ENCODE results near the gene TNS1. TPM values are rescaled to one million over a fixed set of nuclear protein-coding genes. Genes with fewer than 3 reads are reported as not detected.

The TNS1 gene
- total RNA-seq, 2 donors from 2014 or later = 0.27 to 5.1 TPM

DNA sequence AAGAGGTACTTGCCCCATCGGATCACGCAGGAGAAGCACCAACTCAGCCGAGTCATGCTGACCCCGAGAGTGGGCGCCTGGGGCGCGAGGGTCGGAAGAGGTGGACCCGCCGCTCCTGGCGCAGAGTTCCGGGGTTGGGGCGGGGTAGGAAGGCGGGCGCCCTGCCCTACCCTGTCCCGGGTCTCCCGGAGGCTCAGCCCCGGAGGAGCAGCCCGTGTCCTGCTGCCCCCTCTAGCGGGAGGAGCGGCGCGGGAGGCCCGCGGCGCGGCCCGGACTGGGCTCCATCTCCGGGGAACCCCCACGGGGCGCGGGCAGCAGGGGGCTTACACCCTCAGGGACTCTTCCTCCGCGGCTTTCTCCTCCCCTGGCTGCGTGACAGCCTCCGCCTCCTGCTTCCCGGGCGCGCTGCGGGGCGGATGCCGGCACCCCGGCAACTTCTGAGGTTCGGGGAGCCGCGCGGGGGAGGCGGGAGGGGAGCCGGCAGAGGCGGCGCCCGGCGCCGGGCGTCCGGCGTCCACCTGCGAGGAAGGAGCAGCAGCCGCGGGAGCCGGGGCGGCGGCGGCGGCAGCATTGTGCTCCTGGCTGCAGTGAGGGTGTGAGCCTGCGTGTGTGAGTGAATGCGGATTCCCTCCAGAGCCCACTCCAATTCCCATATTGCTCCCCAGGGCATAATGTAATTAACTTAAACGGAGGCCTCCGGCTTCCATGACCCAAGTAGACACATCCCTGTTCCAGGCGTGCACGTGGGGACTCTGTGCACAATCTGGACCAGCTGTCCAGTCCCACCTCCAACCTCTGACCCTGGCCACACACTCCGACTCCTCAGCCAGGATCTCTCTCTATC, 7.6 kb upstream of the TNS1 start:
- Mint-ChIP-seq H3K27ac (no peak overlapping the region), H3K36me3 (no peaks in the 10 kb centered on the region), H3K9me3 (no peaks in the 10 kb centered on the region)
- ATAC-seq (peak; percentile 75 to 85), DNase-seq (ENCODE audit: low spot score in 2 of 2) (peak in 1 of 2 donors; percentile 54)

DNA sequence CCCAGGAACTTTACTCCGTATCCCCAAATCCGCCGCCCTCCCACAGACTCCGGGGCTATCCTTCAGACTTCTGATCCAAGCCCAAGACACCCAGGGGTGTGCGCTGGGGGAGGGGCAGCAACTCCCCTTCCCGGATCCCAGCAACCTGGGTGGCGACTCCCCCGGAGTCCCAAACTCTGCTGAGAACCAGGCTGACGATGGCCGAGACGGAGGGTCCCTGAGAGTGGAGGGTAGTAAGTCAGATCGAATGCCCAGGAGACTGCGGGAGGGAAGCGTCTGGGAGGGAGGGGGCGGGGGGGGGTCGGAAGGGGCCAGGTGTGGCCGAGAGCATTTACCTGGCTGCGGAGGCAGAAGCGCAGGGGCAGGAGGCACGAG, 7.0 kb upstream of the TNS1 start:
- ATAC-seq (no peak), DNase-seq (ENCODE audit: low spot score in 2 of 2) (no peak)
- no peaks in the 10 kb centered on the region for H3K9me3 Mint-ChIP-seq
- H3K36me3 Mint-ChIP-seq = no peaks in the 10 kb centered on the region
- no peak overlapping the region for H3K27ac Mint-ChIP-seq

DNA sequence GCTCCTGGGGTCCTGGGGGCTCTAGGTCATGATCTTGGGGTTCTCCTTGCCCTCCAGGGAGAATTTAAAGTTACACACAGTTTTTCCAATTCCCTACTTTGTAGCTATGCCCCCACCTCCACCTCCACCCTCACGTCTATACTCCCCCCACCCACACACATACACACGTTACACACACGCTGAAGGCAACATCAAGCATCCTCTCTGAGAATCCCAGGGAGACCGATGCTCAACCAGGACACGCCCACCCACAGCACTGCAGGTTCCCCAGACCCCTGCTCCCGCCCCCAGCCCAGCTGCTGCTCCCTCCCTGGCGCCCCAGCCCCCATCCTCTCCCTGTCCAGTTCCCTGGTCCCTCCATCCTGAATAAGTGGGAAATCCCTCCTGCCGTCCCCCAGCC, 6.4 kb upstream of the TNS1 start:
- Mint-ChIP-seq H3K9me3 (no peaks in the 10 kb centered on the region), H3K36me3 (no peaks in the 10 kb centered on the region), H3K27ac (no peak overlapping the region)
- ATAC-seq (no peak), DNase-seq (ENCODE audit: low spot score in 2 of 2) (no peak)

DNA sequence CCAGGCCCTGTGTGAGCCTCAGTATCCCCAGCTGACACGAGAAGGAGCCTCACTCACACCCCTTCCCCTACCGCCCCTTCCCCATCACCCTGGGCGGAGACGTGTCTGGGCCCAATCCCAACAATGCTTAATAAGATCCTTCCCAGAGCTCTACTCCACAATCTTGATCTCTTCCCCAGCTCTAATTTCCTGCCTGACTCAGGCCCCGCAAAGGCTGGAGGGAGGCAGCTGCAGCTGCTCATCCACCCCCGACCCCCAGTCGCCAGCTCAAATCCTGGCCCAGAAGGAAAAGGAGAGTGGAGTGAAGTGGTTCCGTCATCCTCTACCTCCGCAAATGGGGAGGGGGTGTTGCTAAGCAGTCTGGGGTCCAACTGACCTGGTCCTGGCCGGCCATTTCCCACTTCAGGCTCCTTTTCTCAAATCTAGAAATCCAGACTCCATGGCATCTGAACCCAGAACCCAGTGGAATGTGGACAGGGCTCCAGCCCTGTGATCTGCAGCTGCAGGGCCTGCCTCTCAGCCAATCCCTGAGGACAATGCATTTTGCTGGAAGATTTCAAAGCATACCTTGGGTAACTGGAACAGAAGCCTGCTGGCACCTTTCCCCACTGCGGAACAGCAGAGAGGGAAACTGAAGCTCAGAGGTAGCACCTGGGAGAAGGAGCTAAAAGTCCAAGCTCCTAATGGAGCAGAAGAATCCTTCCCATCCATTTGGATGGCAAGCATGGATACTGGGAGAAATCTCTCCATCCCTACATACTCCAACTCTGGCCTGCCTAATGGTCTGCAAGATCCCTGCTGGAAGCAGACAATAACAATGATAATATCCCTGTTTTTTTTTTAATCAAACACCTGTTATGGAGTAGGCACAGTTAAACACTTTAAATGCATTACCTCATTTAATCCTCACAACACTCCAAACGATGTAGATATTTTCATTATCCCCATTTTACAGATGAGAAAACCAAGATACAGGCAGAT, 5.6 kb upstream of the TNS1 start:
- Mint-ChIP-seq H3K9me3 (no peaks in the 10 kb centered on the region), H3K36me3 (no peaks in the 10 kb centered on the region), H3K27ac (no peak overlapping the region)
- DNase-seq (ENCODE audit: low spot score in 2 of 2) (no peak), ATAC-seq (no peak)

DNA sequence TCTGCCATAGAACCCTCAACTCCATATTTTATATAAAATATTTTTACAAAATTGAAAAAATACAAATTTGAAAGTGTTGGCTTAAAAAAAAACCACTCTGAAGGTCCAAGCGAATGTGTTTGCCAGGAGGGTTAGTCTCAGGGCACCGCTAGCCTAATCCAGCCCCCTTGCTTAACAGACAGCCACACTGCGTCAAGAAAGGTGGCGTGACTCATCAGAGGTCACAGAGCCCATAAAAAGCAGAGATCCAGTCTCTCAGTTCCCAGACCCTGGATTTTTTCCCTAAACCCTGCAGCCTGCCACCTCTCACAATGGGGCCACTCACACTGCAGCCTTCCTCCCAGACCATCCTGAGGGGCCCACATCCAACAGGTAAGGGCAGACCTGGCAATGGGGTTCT, 3.9 kb upstream of the TNS1 start:
- no peak for ATAC-seq
- H3K9me3 Mint-ChIP-seq = no peaks in the 10 kb centered on the region
- H3K27ac Mint-ChIP-seq = peak overlapping the region in 1 of 2 donors; percentile 26
- DNase-seq (ENCODE audit: low spot score in 2 of 2) = no peak
- no peaks in the 10 kb centered on the region for H3K36me3 Mint-ChIP-seq

DNA sequence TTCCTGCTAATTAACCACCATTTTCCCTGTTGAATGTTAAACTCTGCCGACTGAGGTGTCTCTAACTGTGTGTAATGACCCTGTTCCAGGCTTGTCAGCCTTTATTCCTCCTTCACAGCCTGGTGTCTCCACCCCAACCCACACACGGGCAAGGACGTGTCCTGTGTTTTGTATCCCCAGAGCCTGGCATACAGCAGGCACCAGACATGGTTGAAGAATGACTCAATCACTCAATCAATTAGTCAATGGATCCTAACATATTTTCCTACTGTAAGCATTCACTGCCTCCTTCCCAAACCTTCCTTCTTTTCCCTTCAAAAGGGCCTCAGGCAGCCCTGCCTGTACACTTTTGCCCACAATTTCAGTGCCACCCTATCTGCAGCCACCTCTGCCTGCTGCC, 2.7 kb upstream of the TNS1 start:
- DNase-seq (ENCODE audit: low spot score in 2 of 2) (no peak), ATAC-seq (no peak)
- Mint-ChIP-seq H3K9me3 (no peaks in the 10 kb centered on the region), H3K27ac (peak overlapping the region in 1 of 2 donors; percentile 26), H3K36me3 (no peaks in the 10 kb centered on the region)

- no peaks in the 10 kb centered on the region for H3K9me3 Mint-ChIP-seq
- ATAC-seq (no peak), DNase-seq (ENCODE audit: low spot score in 2 of 2) (no peak)
- H3K36me3 Mint-ChIP-seq = no peaks in the 10 kb centered on the region
- H3K27ac Mint-ChIP-seq = no peak overlapping the region
Measured at GRCh38 chr2:218005028-218005427, 2.2 kb upstream of the TNS1 start.

DNA sequence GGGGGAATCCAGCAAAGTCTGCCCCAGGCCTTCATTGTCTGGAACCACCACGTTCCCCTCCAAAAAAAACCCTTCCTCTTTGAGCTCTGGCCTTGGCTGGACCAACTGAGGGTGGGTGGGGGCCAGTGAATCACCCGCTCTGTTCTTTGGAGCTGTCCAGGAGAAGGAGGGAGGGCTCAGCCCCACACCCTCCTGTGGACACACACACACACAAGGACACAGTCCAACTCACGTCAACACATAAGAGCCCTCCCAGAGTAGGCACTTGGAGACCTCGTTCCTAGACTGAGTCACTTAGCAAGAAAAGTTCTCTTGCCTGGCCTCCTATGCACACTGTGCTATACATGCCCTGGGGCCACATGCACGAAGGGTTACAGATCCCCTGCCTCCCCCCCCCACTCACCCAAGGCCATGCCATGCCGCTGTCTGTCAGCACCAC, 1.2 kb upstream of the TNS1 start:
- Mint-ChIP-seq H3K36me3 (no peaks in the 10 kb centered on the region), H3K9me3 (no peaks in the 10 kb centered on the region), H3K27ac (peak overlapping the region in 1 of 2 donors; percentile 4)
- no peak for DNase-seq (ENCODE audit: low spot score in 2 of 2)
- ATAC-seq = no peak

GRCh38 chr2:218003281-218003944, 618 bp upstream of the TNS1 start:
- ATAC-seq (no peak), DNase-seq (ENCODE audit: low spot score in 2 of 2) (no peak)
- no peaks in the 10 kb centered on the region for H3K9me3 Mint-ChIP-seq
- no peaks in the 10 kb centered on the region for H3K36me3 Mint-ChIP-seq
- H3K27ac Mint-ChIP-seq = no peak overlapping the region

- H3K27ac Mint-ChIP-seq = no peak overlapping the region
- H3K36me3 Mint-ChIP-seq = no peaks in the 10 kb centered on the region
- no peaks in the 10 kb centered on the region for H3K9me3 Mint-ChIP-seq
- no peak for DNase-seq (ENCODE audit: low spot score in 2 of 2)
- no peak for ATAC-seq
Measured at GRCh38 chr2:218002143-218002844, 501 bp downstream of the TNS1 start.

GRCh38 chr2:218001629-218002028, 1.2 kb downstream of the TNS1 start:
- no peak for DNase-seq (ENCODE audit: low spot score in 2 of 2)
- Mint-ChIP-seq H3K36me3 (no peaks in the 10 kb centered on the region), H3K27ac (no peak overlapping the region), H3K9me3 (no peaks in the 10 kb centered on the region)
- no peak for ATAC-seq

DNA sequence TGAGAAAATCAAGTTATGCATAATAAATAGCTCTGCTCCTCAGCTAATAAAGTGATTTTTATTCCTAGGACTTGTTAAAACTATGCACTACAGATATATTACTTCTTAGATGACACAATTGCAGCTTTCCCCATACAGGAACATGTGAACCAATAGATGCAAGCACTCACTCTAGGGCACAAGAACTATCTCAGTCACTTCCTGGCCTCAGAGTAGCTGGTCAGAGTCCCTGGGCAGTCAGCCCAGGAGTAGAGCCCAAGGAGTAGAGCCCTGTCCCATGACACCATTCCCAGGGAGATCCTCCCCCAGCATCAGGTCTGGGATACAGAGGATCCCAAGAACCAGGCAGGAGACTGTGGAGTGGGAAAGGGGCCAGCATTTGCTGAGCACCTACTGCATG, 2.7 kb downstream of the TNS1 start:
- Mint-ChIP-seq H3K36me3 (no peaks in the 10 kb centered on the region), H3K27ac (no peak overlapping the region), H3K9me3 (no peaks in the 10 kb centered on the region)
- DNase-seq (ENCODE audit: low spot score in 2 of 2) = no peak
- no peak for ATAC-seq

GRCh38 chr2:217999595-217999959, 3.2 kb downstream of the TNS1 start:
- ATAC-seq (no peak), DNase-seq (ENCODE audit: low spot score in 2 of 2) (no peak)
- H3K9me3 Mint-ChIP-seq = no peaks in the 10 kb centered on the region
- no peak overlapping the region for H3K27ac Mint-ChIP-seq
- no peaks in the 10 kb centered on the region for H3K36me3 Mint-ChIP-seq

- no peaks in the 10 kb centered on the region for H3K9me3 Mint-ChIP-seq
- no peaks in the 10 kb centered on the region for H3K36me3 Mint-ChIP-seq
- ATAC-seq (no peak), DNase-seq (ENCODE audit: low spot score in 2 of 2) (no peak)
- no peak overlapping the region for H3K27ac Mint-ChIP-seq
Measured at GRCh38 chr2:217998926-217999594, 3.7 kb downstream of the TNS1 start.

- DNase-seq (ENCODE audit: low spot score in 2 of 2) (no peak), ATAC-seq (no peak)
- H3K9me3 Mint-ChIP-seq = no peaks in the 10 kb centered on the region
- no peaks in the 10 kb centered on the region for H3K36me3 Mint-ChIP-seq
- no peak overlapping the region for H3K27ac Mint-ChIP-seq
Measured at GRCh38 chr2:217997510-217997909, 5.3 kb downstream of the TNS1 start.

GRCh38 chr2:217996361-217996760, 6.4 kb downstream of the TNS1 start:
- DNase-seq (ENCODE audit: low spot score in 2 of 2) = no peak
- no peaks in the 10 kb centered on the region for H3K36me3 Mint-ChIP-seq
- peak overlapping the region in 1 of 2 donors; percentile 32 for H3K27ac Mint-ChIP-seq
- ATAC-seq = no peak
- no peaks in the 10 kb centered on the region for H3K9me3 Mint-ChIP-seq
